GM12872 (cell line): ENCODE measurements around the gene NEUROD6.

Experiments used
- TF ChIP-seq, protein P1 (sequence below): IDR thresholded peaks from 3 replicates; pipeline ENCODE4 v1.5.1; 2011; ENCODE audit warnings: low read depth, mild to moderate bottlenecking, low read length, moderate library complexity; ENCODE audit not compliant: insufficient read depth

Gene NEUROD6

DNA sequence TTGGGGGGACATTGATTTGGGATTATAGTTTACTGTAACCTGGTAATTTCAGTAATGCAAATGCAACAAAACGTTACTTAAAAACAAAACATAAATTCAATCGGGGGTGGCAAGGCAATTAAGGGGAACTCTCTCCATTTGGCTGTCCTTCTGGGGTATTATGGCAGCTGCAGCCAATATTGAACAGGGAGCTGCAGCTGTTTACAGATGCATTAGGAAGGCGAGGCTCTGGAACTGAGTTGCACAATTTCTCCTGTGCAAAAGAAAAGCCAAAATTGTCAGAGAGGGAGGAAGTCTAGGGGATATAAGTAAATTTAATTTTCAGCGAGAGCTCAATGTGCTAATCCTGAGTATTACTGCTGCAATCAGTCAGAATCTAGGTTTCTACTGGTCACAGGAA lies 36.1 kb downstream of the NEUROD6 start:
- TF ChIP-seq, protein P1, sequence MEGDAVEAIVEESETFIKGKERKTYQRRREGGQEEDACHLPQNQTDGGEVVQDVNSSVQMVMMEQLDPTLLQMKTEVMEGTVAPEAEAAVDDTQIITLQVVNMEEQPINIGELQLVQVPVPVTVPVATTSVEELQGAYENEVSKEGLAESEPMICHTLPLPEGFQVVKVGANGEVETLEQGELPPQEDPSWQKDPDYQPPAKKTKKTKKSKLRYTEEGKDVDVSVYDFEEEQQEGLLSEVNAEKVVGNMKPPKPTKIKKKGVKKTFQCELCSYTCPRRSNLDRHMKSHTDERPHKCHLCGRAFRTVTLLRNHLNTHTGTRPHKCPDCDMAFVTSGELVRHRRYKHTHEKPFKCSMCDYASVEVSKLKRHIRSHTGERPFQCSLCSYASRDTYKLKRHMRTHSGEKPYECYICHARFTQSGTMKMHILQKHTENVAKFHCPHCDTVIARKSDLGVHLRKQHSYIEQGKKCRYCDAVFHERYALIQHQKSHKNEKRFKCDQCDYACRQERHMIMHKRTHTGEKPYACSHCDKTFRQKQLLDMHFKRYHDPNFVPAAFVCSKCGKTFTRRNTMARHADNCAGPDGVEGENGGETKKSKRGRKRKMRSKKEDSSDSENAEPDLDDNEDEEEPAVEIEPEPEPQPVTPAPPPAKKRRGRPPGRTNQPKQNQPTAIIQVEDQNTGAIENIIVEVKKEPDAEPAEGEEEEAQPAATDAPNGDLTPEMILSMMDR = no peak

DNA sequence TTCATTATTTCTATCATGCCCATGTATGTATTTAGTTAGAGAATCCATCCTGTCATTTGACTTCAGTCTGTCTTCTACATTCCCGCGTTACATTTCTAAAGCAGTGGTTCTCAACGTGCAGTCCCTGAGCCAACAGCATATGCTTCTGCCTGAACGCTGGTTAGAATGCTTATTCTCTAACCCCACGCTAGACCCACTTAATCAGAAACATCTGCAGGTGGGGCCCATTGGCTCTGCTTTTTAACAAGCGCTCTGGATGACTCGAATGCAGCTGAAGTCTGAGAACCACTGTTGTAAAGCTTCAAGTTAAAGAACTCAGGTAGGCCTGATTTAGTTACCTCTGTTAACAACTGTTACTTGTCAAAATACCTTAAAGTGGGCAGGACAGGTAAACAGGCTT lies 38.2 kb downstream of the NEUROD6 start:
- TF ChIP-seq, protein P1 = no peak

DNA sequence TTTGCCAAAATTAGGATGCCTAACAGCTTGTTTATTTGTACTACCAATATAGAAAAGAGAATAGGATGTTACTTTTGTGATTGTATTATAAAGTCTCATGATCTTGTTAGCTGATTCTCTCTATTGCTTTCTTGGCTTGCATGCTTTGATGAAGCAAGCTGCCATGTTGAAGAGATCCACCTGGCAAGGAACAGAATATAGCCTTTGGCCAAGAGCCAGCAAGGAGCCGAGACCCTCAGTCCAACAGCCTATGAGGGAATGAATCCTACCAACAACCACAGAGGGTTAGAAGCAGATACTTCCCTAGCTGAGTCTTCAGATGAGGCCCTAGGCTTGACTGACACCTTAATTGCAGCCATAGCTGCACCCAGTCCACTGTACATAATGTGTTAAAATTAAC lies 41.2 kb downstream of the NEUROD6 start:
- TF ChIP-seq, protein P1 = no peak

DNA sequence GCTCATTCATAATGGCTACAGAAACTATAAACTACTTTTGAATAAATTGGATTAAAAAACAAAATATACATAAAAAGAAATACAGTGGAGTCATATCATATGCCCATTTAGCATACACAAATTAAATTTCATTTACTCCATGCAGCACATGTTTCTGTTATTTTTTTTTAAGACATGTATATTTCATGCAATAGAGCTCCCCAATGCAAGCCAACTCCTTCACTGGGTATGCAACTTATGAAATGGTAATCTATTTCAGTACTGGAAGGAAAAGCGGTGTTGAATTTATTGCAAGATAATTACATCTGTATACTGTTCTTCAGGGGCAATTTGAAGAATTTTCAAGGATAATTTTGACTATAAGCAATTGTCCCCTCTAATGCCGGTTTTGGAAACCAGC lies 49.9 kb downstream of the NEUROD6 start:
- TF ChIP-seq, protein P1 = no peak
